ENCODE results near the gene CCL26.

DNA sequence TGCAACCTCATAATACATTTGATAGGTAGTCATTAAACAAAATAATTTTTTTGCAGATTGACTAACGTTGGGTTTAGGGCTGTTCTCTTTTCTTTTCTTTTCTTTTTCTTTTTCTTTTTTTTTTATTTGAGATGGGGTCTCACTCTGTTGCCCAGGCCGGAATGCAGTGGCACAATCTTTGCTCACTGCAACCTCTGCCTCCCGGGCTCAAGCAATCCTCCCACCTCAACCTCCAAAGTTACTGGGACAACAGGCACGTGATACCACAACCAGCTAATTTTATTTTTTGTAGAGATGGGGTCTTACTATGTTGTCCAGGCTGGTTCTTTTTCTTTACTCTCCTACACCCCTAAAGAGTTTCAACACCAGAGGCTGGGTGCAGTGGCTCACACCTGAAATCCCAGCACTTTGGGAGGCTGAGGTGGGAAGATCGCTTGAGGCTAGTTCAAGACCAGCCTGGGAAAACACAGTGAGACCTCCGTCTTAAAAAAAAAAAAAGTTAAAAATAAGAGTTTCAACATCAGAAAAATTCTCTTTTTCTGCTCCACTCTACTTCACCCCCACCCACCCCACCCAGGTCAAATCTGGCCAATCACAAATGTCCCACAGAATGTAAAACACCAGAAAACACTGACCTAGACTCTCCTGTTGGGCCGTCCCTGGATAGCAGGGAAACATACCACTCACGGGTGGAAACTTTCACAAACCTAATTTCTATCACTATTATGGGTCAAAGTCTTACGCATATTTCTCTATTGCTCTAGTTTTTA, 36.2 kb downstream of the CCL26 start:
- no peak for TF ChIP-seq CTCF (IDR thresholded peaks at IDR 0.05 in 4 of 5, conservative IDR thresholded peaks at IDR 0.05 in 1 of 5)
- no peak for TF ChIP-seq POLR2A (IDR thresholded peaks at IDR 0.05)
